HuH-7.5 (cell line): Measurements from ENCODE around the gene EAF1.
A peak's percentile ranks its signal among the peaks of the same experiment; 100 is the strongest.
"Not testable (repeated sequence)": the region's sequence is repeated elsewhere in the genome, so short reads cannot be mapped to it uniquely, and the experiment has no call there.

Experiments used
- DNase-seq: peaks from one replicate; pipeline ENCODE4 v3.0.0; 2011; ENCODE audit warnings: low spot score

EAF1 gene

GRCh38 chr3:15452156-15452555 lies 24.8 kb downstream of the EAF1 start:
- DNase-seq, result no peak

GRCh38 chr3:15452961-15453360 lies 25.6 kb downstream of the EAF1 start:
- no peak for DNase-seq

- DNase-seq, result no peak
These were observed 26.1 kb downstream of the EAF1 start for GRCh38 chr3:15453501-15453900.

GRCh38 chr3:15453991-15454625 lies 26.7 kb downstream of the EAF1 start:
- no peak for DNase-seq

- DNase-seq, result no peak
These were observed 27.6 kb downstream of the EAF1 start for GRCh38 chr3:15454965-15455364.

- DNase-seq, result no peak
These were observed 28.4 kb downstream of the EAF1 start for GRCh38 chr3:15455756-15456155.

GRCh38 chr3:15456321-15456720 lies 28.9 kb downstream of the EAF1 start:
- DNase-seq, result no peak

GRCh38 chr3:15456915-15457314 lies 29.5 kb downstream of the EAF1 start:
- DNase-seq, result not testable (repeated sequence)

- DNase-seq, result peak; percentile 46
These were observed 30.9 kb downstream of the EAF1 start for GRCh38 chr3:15458212-15458780.

- DNase-seq, result no peak
These were observed 33.6 kb downstream of the EAF1 start for GRCh38 chr3:15460891-15461531.

GRCh38 chr3:15462451-15462850 lies 35.1 kb downstream of the EAF1 start:
- DNase-seq, result no peak

- no peak for DNase-seq
These were observed 38.6 kb downstream of the EAF1 start for GRCh38 chr3:15465876-15466585.

GRCh38 chr3:15467227-15468181 lies 40.1 kb downstream of the EAF1 start:
- no peak for DNase-seq

- DNase-seq, result no peak
These were observed 42.9 kb downstream of the EAF1 start for GRCh38 chr3:15470261-15470660.

- no peak for DNase-seq
These were observed 43.5 kb downstream of the EAF1 start for GRCh38 chr3:15470849-15471248.

- no peak for DNase-seq
These were observed 44.5 kb downstream of the EAF1 start for GRCh38 chr3:15471861-15472260.

- DNase-seq, result no peak
These were observed 47.8 kb downstream of the EAF1 start for GRCh38 chr3:15475161-15475560.

- no peak for DNase-seq
These were observed 49.0 kb downstream of the EAF1 start for GRCh38 chr3:15476378-15476777.

GRCh38 chr3:15477951-15478639 lies 50.7 kb downstream of the EAF1 start:
- DNase-seq, result no peak

- DNase-seq, result no peak
These were observed 51.2 kb downstream of the EAF1 start for GRCh38 chr3:15478640-15478979.
